H1 (cell line): ENCODE results near the gene CRTC3. TPM values are rescaled to one million over a fixed set of nuclear protein-coding genes. Genes with fewer than 3 reads are reported as not detected.

Source experiments
- CTCF ChIA-PET: fragments of 300-600 bp; sonication (Branson Sonifier 250); formaldehyde crosslinking; loops from one replicate; lab custom pipeline; 2021; ENCODE audit not compliant: partially characterized antibody; lab: Charles Lee
- POLR2A ChIA-PET: fragments of 300-600 bp; sonication (Branson Sonifier 250); formaldehyde crosslinking; loops from one replicate; lab custom pipeline; 2021; ENCODE audit warnings: inconsistent platforms; ENCODE audit not compliant: partially characterized antibody; lab: Charles Lee
- DNase-seq, 2 experiments: peaks; one replicate each; pipeline versions ENCODE4 v3.0.0 to v3.0.0-alpha.2; 2010 to 2022; ENCODE audit warnings: low spot score in 2 of 2, low read depth in 1 of 2, mixed read lengths in 1 of 2
- FAIRE-seq: peaks from 2 replicates; lab custom pipeline; 2011; peaks lifted over from hg19 to GRCh38; lab: Jason Lieb, UNC
- H2AFZ ChIP-seq: 2 replicates; pipeline ENCODE4 v1.8.1; 2012; ENCODE audit warnings: low read length, inconsistent platforms
- H2AK5ac ChIP-seq: 2 replicates; pipeline ENCODE4 v1.6.1; 2013; ENCODE audit warnings: low read depth, low read length
- H2BK120ac ChIP-seq: replicated peaks from 2 replicates; pipeline ENCODE3; 2013; ENCODE audit warnings: low read depth, low read length, inconsistent platforms
- H2BK12ac ChIP-seq: 2 replicates; pipeline ENCODE4 v1.6.1; 2013; ENCODE audit warnings: low read depth, low read length
- H2BK15ac ChIP-seq: 2 replicates; pipeline ENCODE4 v1.6.1; 2013; ENCODE audit warnings: low read length
- H2BK20ac ChIP-seq: 2 replicates; pipeline ENCODE4 v1.6.1; 2013; ENCODE audit warnings: low read length
- H2BK5ac ChIP-seq: 2 replicates; pipeline ENCODE4 v1.6.1; 2013; ENCODE audit warnings: low read depth, low read length
- H3K14ac ChIP-seq: 2 replicates; pipeline ENCODE4 v1.6.1; 2013; ENCODE audit warnings: inconsistent platforms; ENCODE audit not compliant: insufficient read length
- H3K18ac ChIP-seq: 2 replicates; pipeline ENCODE4 v1.6.1; 2013; ENCODE audit warnings: low read length; ENCODE audit errors: extremely low read depth
- H3K23ac ChIP-seq: 2 replicates; pipeline ENCODE4 v1.6.1; 2013; ENCODE audit warnings: inconsistent platforms; ENCODE audit not compliant: insufficient read length
- H3K23me2 ChIP-seq: 2 replicates; pipeline ENCODE4 v1.6.1; 2013; ENCODE audit warnings: low read depth, low read length
- H3K27ac ChIP-seq: 2 replicates; pipeline ENCODE4 v1.6.1; 2011; ENCODE audit warnings: low read depth, low read length, inconsistent platforms
- H3K27me3 ChIP-seq, 4 experiments: replicated peaks in 1 of 4; 1 replicate in 1 of 4; 2 replicates in 3 of 4; pipeline versions ENCODE4 v1.6.1 to v1.8.1; 2011 to 2013; ENCODE audit warnings: low read length in 3 of 4, mild to moderate bottlenecking in 3 of 4, inconsistent platforms in 2 of 4, mixed read lengths in 2 of 4, moderate library complexity in 1 of 4; ENCODE audit not compliant: control insufficient read depth in 3 of 4, insufficient read depth in 3 of 4; ENCODE audit errors: extremely low read depth in 1 of 4
- H3K36me3 ChIP-seq, 4 experiments: 2 replicates each; pipeline versions ENCODE4 v1.6.1 to v1.8.1; 2011 to 2013; ENCODE audit warnings: mild to moderate bottlenecking in 4 of 4, low read length in 3 of 4, moderate library complexity in 2 of 4, control low read depth in 1 of 4, inconsistent platforms in 1 of 4; ENCODE audit not compliant: insufficient read depth in 4 of 4, control insufficient read depth in 2 of 4
- H3K4ac ChIP-seq: replicated peaks from 2 replicates; pipeline ENCODE3; 2013; ENCODE audit warnings: low read length, low read depth, mixed read lengths, inconsistent platforms; ENCODE audit not compliant: insufficient read length
- H3K4me1 ChIP-seq, 4 experiments: replicated peaks in 1 of 4; 1 replicate in 1 of 4; 2 replicates in 3 of 4; pipeline versions ENCODE4 v1.6.1 to v1.8.1; 2011 to 2013; ENCODE audit warnings: low read length in 3 of 4, inconsistent platforms in 2 of 4, mixed read lengths in 1 of 4; ENCODE audit not compliant: insufficient read depth in 4 of 4, control insufficient read depth in 3 of 4
- H3K4me2 ChIP-seq, 2 experiments: 2 replicates each; pipeline versions ENCODE4 v1.6.1 to v1.8.1; 2011 to 2013; ENCODE audit warnings: low read depth in 2 of 2, low read length in 2 of 2, control low read depth in 1 of 2, inconsistent platforms in 1 of 2, mild to moderate bottlenecking in 1 of 2; ENCODE audit not compliant: insufficient read depth in 1 of 2
- H3K4me3 ChIP-seq, 4 experiments: fragments of 200-600, 300-600 bp in 1 of 4; sonication (generic), shearing (Covaris generic), sonication (Bioruptor Twin) in 1 of 4; 2 replicates each; pipeline versions ENCODE4 v1.5.1 to v1.8.1; 2011 to 2016; ENCODE audit warnings: low read length in 4 of 4, low read depth in 3 of 4, control low read depth in 2 of 4, inconsistent platforms in 2 of 4, mild to moderate bottlenecking in 2 of 4, mixed read lengths in 1 of 4, moderate library complexity in 1 of 4; ENCODE audit not compliant: insufficient read depth in 2 of 4; ENCODE audit errors: extremely low read depth in 1 of 4
- H3K56ac ChIP-seq: replicated peaks from 2 replicates; pipeline ENCODE3; 2013; ENCODE audit warnings: low read depth, mild to moderate bottlenecking, mixed read lengths, low read length, inconsistent platforms; ENCODE audit not compliant: insufficient read length
- H3K79me1 ChIP-seq: 2 replicates; pipeline ENCODE4 v1.6.1; 2013; ENCODE audit warnings: low read depth, low read length, control low read depth
- H3K79me2 ChIP-seq, 2 experiments: 2 replicates each; pipeline versions ENCODE4 v1.6.1 to v1.8.1; 2012 to 2013; ENCODE audit warnings: low read length in 2 of 2, mild to moderate bottlenecking in 2 of 2, inconsistent platforms in 1 of 2; ENCODE audit not compliant: insufficient read depth in 2 of 2, control insufficient read depth in 1 of 2
- H3K9ac ChIP-seq, 4 experiments: replicated peaks in 1 of 4; 1 replicate in 1 of 4; 2 replicates in 3 of 4; pipeline versions ENCODE4 v1.6.1 to v1.8.1; 2011 to 2013; ENCODE audit warnings: low read depth in 3 of 4, low read length in 3 of 4, control low read depth in 2 of 4, mild to moderate bottlenecking in 2 of 4, moderate library complexity in 2 of 4, inconsistent platforms in 1 of 4; ENCODE audit errors: extremely low read depth in 1 of 4
- H3K9me3 ChIP-seq, 2 experiments: 2 replicates each; pipeline versions ENCODE4 v1.6.1 to v1.8.1; 2012 to 2013; ENCODE audit warnings: mild to moderate bottlenecking in 2 of 2, moderate library complexity in 2 of 2, control low read depth in 1 of 2, inconsistent platforms in 1 of 2, low read depth in 1 of 2, low read length in 1 of 2, mixed read lengths in 1 of 2; ENCODE audit not compliant: insufficient read depth in 2 of 2
- H4K20me1 ChIP-seq, 2 experiments: replicated peaks in 1 of 2; 2 replicates each; pipeline versions ENCODE3 to v1.8.1; 2011 to 2013; ENCODE audit warnings: inconsistent platforms in 2 of 2, low read length in 2 of 2, mild to moderate bottlenecking in 1 of 2; ENCODE audit not compliant: insufficient read depth in 2 of 2, control insufficient read depth in 1 of 2
- H4K5ac ChIP-seq: 2 replicates; pipeline ENCODE4 v1.6.1; 2013; ENCODE audit warnings: low read length, low read depth, mixed read lengths, inconsistent platforms; ENCODE audit not compliant: insufficient read length
- H4K8ac ChIP-seq: 2 replicates; pipeline ENCODE4 v1.8.0; 2013; ENCODE audit warnings: mild to moderate bottlenecking, moderate library complexity, low read length, inconsistent platforms; ENCODE audit not compliant: insufficient read depth; ENCODE audit errors: extremely low read depth
- H4K91ac ChIP-seq: replicated peaks from 2 replicates; pipeline ENCODE3; 2013; ENCODE audit warnings: low read length, mixed read lengths, inconsistent platforms; ENCODE audit not compliant: insufficient read length
- CTBP2 ChIP-seq: IDR thresholded peaks from 2 replicates; pipeline ENCODE4 v1.7.0; 2011; ENCODE audit warnings: borderline replicate concordance, mild to moderate bottlenecking, moderate library complexity, mixed read lengths, low read length; ENCODE audit not compliant: insufficient read depth, insufficient read length
- GTF2F1 ChIP-seq: IDR thresholded peaks from 2 replicates; pipeline ENCODE4 v1.6.1; 2012; ENCODE audit warnings: low read depth, low read length, improper control_type of control experiment, borderline replicate concordance
- KDM1A ChIP-seq: fragments of 200-600, 300-600 bp; sonication (generic); IDR thresholded peaks from 2 replicates; pipeline ENCODE4 v1.7.1; 2016; ENCODE audit warnings: mild to moderate bottlenecking, low read length, borderline replicate concordance
- KDM4A ChIP-seq: IDR thresholded peaks from one replicate; pipeline ENCODE4 v1.7.1; 2012; ENCODE audit warnings: low read depth, mild to moderate bottlenecking, moderate library complexity, low read length, inconsistent platforms; ENCODE audit not compliant: severe bottlenecking
- KDM5A ChIP-seq: fragments of 200-600 bp; IDR thresholded peaks from 2 replicates; pipeline ENCODE4 v1.7.1; 2012; ENCODE audit warnings: mild to moderate bottlenecking, low read length, inconsistent platforms, mixed read lengths
- POU5F1 ChIP-seq: IDR thresholded peaks from 2 replicates; pipeline ENCODE4 v1.6.1; 2011; ENCODE audit warnings: low read depth, mild to moderate bottlenecking, low read length, moderate library complexity
- RFX5 ChIP-seq: IDR thresholded peaks from 2 replicates; pipeline ENCODE4 v1.6.1; 2011; ENCODE audit warnings: low read depth, low read length, improper control_type of control experiment, borderline replicate concordance
- YY1 ChIP-seq: IDR thresholded peaks from 2 replicates; pipeline ENCODE4 v1.6.1; 2011; ENCODE audit warnings: low read depth, mild to moderate bottlenecking, low read length
- ZNF274 ChIP-seq: IDR thresholded peaks from 2 replicates; pipeline ENCODE4 v1.7.0; 2012; ENCODE audit warnings: low read length, borderline replicate concordance; ENCODE audit errors: extremely low read depth
- WGBS, 2 experiments: shearing (Covaris generic) in 1 of 2; methylation state at CpG; one replicate each; pipeline versions ENCODE4 v1.1.6 to v1.1.7; 2013 to 2015; ENCODE audit warnings: low lambda C conversion rate in 2 of 2, mixed read lengths in 2 of 2, inconsistent platforms in 1 of 2, low coverage in 1 of 2, missing lambda C conversion rate in 1 of 2; ENCODE audit not compliant: insufficient replicate concordance in 2 of 2, insufficient coverage in 1 of 2, insufficient read length in 1 of 2; ENCODE audit errors: extremely low coverage in 1 of 2, missing lambda C conversion rate in 1 of 2; 5-methylcytosine and 5-hydroxymethylcytosine counted together
- polyA plus RNA-seq, 7 experiments: library from polyadenylated mRNA; depleted of rRNA in 3 of 7; stranded (reverse) in 5 of 7; unstranded in 2 of 7; fragments of >200 nt in 5 of 7; fragments of 200-250 nt in 2 of 7; gene quantifications; 1 replicate in 5 of 7; 2 replicates in 1 of 7; 4 replicates in 1 of 7; pipeline versions ENCODE4 v1.2.1 to v1.2.3, GENCODE V29; 2011 to 2013; ENCODE audit warnings: missing spikeins in 2 of 7, mixed read lengths in 2 of 7
- total RNA-seq: library from RNA; stranded (reverse); fragmentation: NEBNext Ultra II Directional; extraction: Animal tissue kit (Norgen Biotek cat#: 25700); gene quantifications from 2 replicates; pipeline ENCODE4 v1.2.1, GENCODE V29; 2021

CRTC3 gene
- total and polyA plus RNA-seq, 2 of the 8 experiments (the other 6 are each of a cell fraction or from before 2014, with no cell fraction given) = 5.0 to 5.3 TPM

DNA sequence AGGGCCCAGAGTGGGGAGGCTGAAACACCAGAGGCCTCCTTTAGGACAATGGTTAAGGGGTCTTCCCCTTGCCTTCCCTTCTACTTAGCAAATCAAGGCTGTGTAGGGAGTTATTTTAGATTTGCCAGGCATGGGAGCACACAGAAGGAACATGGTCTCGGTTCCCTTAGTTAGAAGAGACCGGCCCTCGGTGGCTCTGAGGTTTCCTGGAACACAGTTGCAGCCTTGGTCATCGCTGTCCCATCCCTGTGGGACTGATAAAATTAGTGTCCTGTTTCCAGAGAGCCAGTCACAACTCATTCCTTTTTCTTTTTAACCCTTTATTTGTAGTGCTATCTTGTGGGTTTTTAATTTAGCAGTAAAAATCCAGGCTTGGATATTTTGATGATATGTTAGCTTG lies 81.4 kb downstream of the CRTC3 start:
- Histone ChIP-seq H3K79me1 (no peaks in the 10 kb centered on the region), H3K18ac (no peak overlapping the region), H4K5ac (no peak overlapping the region), H3K9me3 (no peaks in the 10 kb centered on the region), H2AK5ac (no peak overlapping the region), H3K14ac (no peak overlapping the region), H3K27ac (no peak overlapping the region), H4K91ac (no peak overlapping the region), H2BK120ac (no peak overlapping the region), H3K56ac (no peak overlapping the region), H2BK5ac (no peak overlapping the region), H2BK15ac (no peak overlapping the region), H3K23ac (no peak overlapping the region), H3K79me2 (no peaks in the 10 kb centered on the region; a peak in 1 of 4 replicates), H2BK20ac (no peak overlapping the region), H3K4me3 (no peak overlapping the region), H3K4me1 (peaks cover 6 to 26% (median 17%) of the 10 kb centered on the region in 4 experiments), H3K9ac (no peak overlapping the region), H2AFZ (no peak overlapping the region), H2BK12ac (no peak overlapping the region), H3K36me3 (no peaks in the 10 kb centered on the region), H3K23me2 (no peaks in the 10 kb centered on the region), H3K4me2 (no peak overlapping the region), H3K4ac (no peak overlapping the region), H3K27me3 (0 out of 7 replicates have a peak, but pooled peaks cover 0 to 5% (median 0%) of the 10 kb centered on the region in 4 experiments), H4K8ac (no peak overlapping the region), H4K20me1 (no peaks in the 10 kb centered on the region)
- TF ChIP-seq POU5F1 (no peak), KDM1A (no peak), CTBP2 (no peak), KDM4A (no peak), GTF2F1 (no peak), RFX5 (no peak), ZNF274 (no peak), KDM5A (no peak), YY1 (no peak)
- POLR2A ChIA-PET = no interaction called here
- FAIRE-seq (no peak), DNase-seq (no peak)
- CTCF ChIA-PET = interaction anchor here (0.5 kb wide), 1 partner anchor 87 kb away, joined by 3 read pairs; no protein-coding TSS in a partner anchor
- 81% methylated on average over 4 of the region's 4 CpGs; no CpG with 5 or more reads in 1 of the 2 experiments for WGBS, 2 experiments
